HG03159 (cell line): ENCODE measurements around the gene SSR2.
A peak's percentile ranks its signal among the peaks of the same experiment; 100 is the strongest.

Experiments
- ATAC-seq: cut with Tn5 transposase; IDR thresholded peaks from one replicate; pipeline ENCODE4 v1.9.1; 2021; ENCODE audit warnings: mild to moderate bottlenecking, moderate library complexity; ENCODE audit not compliant: unreplicated experiment

The SSR2 gene

GRCh38 chr1:156020293-156021092 is at the start of gene SSR2:
Gene SSR2, minus strand, starts transcription at chr1:156020951. Its CDS starts 784 bp downstream, at chr1:156020167.
- peak; percentile 95 for ATAC-seq

GRCh38 chr1:156070548-156070947 is 49.8 kb upstream of the SSR2 start:
- ATAC-seq, result no peak

- ATAC-seq, result no peak
Measured at GRCh38 chr1:156069490-156070455, 49.0 kb upstream of the SSR2 start.

DNA sequence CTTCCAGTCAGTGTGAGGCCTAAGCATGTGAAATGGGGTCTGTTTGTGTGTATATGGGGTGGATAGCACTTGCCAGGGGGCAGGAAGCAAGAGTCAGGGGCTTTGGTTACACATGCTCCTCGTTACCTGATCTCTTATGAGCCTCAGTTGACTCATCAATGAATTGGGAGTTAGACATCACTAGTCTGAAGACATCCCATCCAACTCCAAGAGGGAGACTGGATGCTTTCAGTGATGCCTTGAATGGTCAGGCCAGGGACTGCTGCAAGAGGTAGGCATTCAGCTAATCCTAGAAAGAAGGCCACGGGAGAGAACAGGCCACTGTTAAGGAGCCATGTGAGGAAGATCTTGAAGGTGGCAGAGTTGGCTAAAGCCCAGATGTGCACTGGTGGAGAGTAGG is 46.5 kb upstream of the SSR2 start:
- ATAC-seq, result no peak

DNA sequence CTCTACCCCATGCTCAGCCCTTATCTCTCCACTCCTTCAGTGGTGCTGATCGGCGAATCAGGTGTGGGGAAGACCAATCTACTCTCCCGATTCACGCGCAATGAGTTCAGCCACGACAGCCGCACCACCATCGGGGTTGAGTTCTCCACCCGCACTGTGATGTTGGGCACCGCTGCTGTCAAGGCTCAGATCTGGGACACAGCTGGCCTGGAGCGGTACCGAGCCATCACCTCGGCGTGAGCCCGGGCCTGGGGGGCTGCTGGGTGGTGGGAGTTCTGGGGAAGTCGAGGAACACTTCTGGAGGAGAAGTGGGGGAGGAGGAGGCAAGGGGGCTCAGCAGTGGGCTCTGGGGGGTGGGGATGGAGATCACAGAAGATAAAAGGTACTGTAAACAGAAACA is 45.1 kb upstream of the SSR2 start:
- ATAC-seq, result no peak

GRCh38 chr1:156065212-156065611 is 44.5 kb upstream of the SSR2 start:
- ATAC-seq, result no peak

GRCh38 chr1:156064615-156065014 is 43.9 kb upstream of the SSR2 start:
- no peak for ATAC-seq

- ATAC-seq, result no peak
Measured at GRCh38 chr1:156063997-156064285, 43.2 kb upstream of the SSR2 start.

DNA sequence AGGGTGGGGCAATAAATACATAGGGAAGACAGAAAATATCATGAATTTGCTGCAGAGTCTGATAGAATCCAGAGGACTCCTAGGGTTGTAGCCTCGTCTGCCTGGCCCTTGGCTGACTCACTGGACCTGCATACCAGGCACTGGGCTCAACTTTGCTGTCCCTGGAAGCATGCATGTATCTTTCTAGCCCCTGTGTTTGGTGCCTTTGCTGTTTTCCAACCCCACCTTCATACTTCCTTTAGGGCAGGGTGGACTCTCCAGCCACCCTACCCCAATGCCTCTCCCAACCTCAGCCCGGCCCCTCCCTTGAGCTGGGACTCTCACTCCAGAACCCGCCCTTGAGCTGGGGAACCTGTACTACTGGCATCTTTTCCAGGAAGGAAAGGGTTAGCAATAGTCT is 41.4 kb upstream of the SSR2 start:
- ATAC-seq, result no peak

DNA sequence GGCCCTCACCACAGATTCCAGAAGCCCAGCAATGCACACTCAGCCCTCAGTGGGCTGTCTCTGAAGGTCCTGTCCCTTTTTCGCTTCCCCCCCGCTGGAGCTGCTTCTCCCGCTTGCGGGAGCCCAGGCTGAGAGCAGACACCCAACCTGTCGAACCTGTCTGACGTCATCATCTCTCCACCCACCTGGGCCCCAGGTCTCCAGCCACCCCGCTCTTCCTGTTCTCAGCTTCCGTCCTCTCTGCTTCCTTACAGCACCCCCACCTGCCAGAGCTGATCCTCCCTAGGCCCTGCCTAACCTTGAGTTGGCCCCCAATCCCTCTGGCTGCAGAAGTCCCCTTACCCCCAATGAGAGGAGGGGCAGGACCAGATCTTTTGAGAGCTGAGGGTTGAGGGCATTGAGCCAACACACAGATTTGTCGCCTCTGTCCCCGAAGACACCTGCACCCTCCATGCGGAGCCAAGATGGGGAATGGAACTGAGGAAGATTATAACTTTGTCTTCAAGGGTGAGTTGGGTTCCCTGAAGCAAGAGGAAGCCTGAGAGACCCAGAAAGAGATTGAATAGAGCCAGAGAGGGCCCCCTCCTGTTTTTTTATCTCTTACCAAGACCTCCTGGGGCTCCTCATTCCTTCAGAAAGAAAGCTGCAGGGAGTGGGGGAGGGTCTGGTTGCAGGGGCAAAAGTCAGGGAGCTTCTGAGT is 40.3 kb upstream of the SSR2 start, which contains the start of gene RAB25:
Gene RAB25 (plus strand): TSS at position 224 of the 700 bp plus-strand sequence. CDS start 241 bp downstream, at position 465.
- no peak for ATAC-seq

GRCh38 chr1:156056326-156056849 is 35.6 kb upstream of the SSR2 start:
- no peak for ATAC-seq

GRCh38 chr1:156055281-156056048 is 34.7 kb upstream of the SSR2 start:
- ATAC-seq, result no peak

- ATAC-seq, result peak; percentile 75
Measured at GRCh38 chr1:156054500-156055280, 33.9 kb upstream of the SSR2 start, which contains the start of gene LAMTOR2. Gene LAMTOR2, plus strand, starts transcription at chr1:156054782. Its CDS starts 108 bp downstream, at chr1:156054890.

GRCh38 chr1:156053768-156054499 is 33.2 kb upstream of the SSR2 start, which contains the start of gene UBQLN4:
Gene UBQLN4, minus strand, starts transcription at chr1:156053798. Its CDS starts 97 bp downstream, at chr1:156053701.
- peak; percentile 37 for ATAC-seq

DNA sequence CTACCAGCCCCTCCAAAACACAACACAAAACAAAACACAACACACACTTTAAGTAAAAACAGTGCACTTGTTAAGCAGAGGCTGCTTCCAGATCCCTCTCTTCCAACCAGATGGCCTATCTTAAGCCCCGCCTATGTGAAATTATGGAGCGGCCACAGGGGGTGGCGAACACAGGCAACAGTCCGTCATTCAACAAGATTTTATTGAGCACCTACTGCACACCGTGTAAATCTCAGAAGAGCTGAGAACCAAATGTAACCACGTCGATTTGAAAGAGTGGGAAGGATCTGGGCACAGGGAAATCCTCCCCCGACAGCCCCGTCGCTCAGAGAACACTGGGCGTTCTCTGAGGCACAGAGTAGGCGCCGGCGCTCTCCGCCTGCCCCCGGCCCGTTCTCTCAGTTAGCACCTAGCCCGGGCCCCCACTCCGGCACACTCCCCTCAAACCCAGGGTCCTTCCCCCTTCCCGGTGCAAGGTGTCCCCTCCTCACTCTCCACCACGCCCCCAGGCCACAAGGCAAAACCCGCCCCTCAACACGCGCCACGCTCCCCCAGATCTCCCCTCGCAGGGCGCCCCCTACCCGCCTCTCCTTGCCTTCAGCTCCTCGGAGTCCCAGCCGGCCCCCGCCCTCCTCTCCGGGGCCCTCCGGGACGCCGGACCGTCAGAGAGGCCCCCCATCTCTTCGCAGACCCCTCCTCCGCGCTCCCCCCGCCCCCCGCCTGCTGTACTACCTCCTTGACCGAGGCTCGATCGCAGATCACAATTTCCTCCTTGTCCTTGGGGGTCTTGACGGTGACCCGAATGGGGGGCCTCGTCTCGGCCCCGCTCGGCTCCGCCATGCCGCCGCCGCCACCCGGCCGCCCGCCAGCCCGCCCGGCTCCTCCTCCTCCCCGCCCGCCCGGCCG is 32.4 kb upstream of the SSR2 start:
- ATAC-seq, result no peak

- ATAC-seq, result no peak
Measured at GRCh38 chr1:156051011-156051725, 30.4 kb upstream of the SSR2 start.

DNA sequence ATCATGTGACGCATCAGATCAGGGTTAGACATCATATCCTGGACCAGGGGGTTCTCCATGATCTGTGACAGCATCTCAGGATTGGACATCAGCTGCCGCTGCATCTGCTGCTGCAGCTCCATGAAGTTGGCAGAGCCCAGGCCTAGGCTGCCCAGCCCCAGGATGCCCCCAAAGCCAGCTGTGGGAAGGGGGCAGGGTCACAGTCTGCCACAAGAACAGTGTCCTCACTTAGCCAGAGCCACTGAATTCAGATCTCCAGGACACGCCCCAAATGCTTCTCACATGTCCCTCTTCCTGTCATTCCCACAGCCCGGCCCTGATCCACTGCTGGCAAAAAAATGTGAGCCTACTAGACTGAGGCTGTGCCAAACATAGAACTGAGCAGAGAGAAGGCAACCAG is 29.6 kb upstream of the SSR2 start:
- ATAC-seq, result no peak
